GM19238 (cell line): ENCODE data around the gene CLCNKA.
"Not testable (repeated sequence)": the region's sequence is repeated elsewhere in the genome, so short reads cannot be mapped to it uniquely, and the experiment has no call there.

Experiments
- DNase-seq: peaks from one replicate; pipeline ENCODE4 v3.0.0; 2011; ENCODE audit warnings: low spot score; ENCODE audit not compliant: insufficient read length

The CLCNKA gene

DNA sequence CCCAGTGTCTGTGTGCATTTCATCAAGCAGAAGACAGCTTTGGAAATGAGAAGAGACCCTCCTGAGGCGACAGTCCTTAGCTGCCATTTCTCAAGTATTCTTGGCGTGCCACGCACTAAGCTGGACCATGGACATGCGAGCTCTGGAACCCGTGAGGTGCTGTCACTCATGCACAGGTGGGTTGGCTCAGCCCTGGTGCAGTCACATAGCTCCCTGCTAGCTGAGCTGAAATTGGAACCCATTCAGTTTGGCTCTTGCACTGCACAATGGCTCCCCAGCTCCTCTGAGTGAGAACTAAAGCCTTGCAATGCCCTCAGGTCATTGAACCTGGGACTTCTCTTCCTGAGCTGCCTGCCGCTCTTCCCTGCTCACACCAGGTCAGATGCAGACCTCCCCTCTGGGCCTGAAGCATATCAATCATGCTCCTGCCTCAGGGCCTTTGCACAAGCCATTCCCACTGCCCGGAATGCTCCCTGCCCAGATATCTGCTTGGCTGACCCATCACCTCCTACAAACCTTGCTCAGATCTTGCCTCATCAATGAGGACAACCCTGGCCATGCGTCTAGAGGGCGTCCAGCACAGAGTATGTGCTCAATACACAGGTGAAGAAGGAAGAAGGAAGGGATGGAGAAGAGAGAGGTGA is 24.1 kb upstream of the CLCNKA start:
- DNase-seq: no peak

DNA sequence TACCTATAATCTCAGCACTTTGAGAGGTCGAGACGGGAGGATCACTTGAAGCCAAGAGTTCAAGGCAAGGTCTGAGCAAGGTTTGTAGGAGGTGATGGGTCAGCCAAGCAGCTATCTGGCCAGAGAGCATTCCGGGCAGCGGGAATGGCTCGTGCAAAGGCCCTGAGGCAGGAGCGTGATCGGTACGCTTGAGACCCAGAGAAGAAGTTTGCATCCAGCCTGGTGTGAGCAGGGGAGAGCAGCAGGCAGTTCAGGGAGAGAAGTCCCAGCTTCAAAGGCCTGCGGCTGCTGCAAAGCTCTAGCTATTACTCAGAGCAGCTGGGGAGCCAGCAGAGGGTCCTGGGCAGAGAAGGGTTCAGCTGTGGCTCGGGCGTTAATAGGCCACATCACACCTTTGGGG is 22.9 kb upstream of the CLCNKA start:
- DNase-seq: no peak

DNA sequence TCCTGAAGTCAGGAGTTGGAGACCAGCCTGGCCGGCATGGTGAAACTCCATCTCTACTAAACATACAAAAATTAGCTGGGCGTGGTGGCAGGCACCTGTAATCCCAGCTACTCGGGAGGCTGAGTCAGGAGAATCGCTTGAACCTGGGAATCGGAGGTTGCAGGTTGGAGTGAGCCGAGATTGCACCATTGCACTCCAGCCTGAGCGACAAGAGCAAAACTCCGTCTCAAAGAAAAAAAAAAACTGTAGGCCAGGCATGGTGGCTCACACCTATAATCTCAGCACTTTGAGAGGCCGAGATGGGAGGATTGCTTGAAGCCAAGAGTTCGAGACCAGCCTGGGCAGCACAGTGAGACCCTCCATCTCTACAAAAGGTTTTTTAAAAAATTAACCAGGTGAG is 20.6 kb upstream of the CLCNKA start:
- DNase-seq: not testable (repeated sequence)

DNA sequence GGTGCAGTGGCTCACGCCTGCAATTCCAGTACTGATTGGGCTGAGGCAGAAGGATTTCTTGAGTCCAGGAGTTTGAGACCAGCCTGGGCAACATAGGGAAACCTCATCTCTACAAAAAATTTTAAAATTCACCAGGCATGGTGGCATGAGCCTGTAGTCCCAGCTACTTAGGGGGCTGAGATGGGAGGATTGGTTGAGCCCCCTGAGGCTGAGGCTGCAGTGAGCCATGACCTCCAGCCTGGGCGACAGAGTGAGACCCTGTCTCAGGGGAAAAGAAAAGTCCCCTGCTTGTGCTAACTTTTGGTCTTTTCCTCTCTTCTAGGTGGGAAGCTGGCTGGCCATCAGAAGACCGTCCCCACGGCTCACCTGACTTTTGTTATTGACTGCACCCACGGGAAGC is 16.2 kb upstream of the CLCNKA start:
- no peak for DNase-seq

DNA sequence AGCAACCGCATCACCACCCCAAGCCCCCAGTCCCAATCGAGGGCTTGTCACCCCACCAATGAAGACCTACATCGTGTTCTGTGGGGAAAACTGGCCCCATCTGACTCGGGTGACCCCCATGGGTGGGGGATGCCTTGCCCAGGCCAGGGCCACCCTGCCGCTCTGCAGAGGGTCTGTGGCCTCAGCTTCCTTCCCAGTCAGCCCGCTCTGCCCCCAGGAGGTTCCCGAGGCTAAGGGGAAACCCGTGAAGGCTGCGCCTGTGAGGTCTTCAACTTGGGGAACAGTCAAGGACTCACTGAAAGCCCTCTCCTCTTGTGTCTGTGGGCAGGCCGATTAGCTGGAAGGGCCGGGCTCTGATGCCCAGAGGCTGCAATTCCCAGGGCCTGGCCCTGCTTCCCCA is 15.8 kb upstream of the CLCNKA start:
- DNase-seq: no peak

DNA sequence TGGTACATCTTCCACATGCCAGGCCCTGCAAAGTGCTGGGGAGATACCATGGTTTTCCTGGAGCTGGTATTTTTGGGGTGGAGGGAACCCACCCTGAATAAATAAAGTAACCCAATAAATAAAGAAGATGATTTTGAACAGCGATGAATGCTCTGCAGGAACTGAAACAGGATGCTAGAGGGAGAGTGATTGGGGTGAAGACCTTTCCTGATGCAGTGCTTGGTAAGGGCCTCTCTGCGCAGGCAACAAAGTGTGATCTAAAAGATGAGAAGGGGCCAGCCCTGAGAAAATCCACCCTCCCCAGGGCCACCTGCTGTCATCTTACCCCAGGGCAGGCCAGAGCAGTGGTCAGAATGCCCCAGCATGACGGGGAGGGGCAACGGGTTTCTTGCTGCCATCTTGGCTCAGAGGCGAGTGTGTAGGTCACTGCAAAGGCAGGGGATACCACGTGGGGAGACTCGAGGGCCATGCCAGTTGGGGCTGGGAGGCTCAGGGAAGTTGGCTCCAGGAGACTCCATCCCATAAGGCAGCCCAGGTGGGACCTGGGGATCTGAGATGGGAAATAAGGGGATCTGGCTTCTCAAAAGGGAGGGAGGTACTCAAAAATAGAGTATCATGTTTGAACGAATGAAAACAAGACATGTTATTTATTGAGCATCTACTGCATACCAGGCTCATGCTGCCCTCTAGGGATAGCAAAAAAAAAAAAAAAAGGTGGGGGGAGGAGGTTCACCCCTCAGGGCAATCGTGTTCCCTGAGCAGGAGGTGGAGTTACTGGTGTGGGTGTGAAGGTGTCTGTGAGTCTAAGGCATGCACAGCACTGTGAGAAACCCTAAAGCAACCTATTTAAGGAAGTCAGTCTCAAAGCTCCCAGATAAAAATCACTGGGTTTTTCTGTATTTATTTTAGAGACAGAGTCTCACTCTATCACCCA is 15.0 kb upstream of the CLCNKA start:
- DNase-seq: no peak

DNA sequence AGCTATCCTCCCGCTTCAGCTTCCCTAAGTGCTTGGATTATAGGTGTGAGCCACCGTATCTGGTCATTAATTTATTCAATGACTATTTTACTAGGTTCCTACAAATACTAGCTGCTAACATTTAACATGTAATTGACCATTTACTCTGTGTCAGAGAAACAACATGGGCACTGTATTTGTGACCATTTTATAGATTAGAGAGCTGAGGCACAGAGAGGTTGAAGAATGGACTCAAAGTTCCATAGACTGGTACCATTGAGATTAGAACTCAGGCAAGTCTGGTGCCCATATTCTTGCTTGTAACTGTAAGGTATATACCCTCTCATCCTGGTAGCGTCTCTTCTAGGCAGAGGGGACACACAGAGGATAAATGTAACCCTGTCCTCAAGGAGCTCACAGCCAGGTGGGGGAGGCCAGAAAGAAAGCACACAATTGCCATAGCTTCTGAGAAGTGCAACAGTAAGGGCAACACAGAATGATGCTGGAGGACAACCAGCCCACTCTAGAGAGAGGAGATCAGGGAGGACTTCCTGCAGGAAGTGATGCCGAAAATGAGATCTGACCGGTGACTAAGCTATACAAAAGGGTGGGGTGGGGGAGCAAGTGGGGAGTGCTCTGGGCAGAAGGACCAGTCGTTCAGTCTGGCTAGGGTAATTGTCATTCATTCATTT is 14.0 kb upstream of the CLCNKA start:
- no peak for DNase-seq

DNA sequence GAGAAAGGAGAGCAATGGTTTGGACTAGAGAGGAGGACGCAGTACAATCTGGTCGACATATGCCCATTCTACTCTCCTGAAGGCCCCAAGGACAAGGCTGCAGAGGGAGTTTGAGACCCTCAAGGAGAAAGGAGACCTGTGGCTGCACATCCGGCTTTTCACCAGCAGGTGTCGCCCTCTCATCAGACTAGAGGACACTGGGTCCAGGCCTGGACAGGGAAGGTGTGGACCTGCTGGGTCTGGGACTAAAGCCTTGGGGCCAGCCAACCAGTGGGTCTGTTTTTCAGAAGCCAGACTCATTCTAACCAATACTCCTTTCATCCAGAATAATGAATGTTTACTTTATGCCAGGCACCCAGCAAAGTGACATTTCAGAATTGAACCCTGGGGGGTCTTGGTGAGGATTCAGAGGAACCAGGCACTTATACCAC is 12.8 kb upstream of the CLCNKA start:
- DNase-seq: peak; percentile 60

DNA sequence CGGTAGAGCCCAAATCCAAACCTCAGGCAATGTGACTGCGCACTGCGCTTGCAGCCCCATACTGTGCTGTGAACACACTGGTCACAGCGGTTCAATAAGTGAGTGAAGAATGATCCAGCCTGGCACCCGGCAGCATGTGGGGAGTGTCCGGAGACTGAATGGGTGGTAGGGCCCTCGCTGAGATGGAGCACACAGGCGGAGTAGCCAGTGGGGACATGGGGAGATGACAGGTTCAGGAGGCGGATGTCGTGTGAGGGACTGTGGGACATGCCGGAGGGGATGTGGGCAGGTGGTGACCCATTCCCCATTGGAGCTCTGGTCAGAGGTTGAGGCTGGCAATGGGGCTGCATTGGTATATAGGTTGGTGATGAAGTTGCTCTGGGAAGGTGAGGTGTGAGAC is 12.2 kb upstream of the CLCNKA start:
- DNase-seq: no peak

DNA sequence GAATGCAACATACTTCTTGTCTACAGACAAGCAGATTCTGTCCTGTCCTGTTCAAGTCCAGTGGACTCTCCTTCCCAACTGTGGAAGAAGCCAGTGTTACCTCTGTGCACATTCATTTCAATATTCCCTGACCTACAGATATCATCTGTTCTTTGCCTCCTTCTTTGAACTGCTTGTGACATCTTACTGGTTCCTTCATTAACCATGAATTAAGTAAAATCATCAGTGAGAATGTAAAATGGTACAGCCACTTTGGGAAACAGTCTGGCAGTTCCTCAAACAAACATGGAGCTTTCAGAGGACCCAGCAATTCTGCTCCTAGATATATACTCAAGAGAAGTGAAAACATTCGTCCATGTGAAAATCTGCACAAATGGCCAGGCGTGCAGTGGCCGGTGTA is 11.0 kb upstream of the CLCNKA start:
- DNase-seq: no peak

DNA sequence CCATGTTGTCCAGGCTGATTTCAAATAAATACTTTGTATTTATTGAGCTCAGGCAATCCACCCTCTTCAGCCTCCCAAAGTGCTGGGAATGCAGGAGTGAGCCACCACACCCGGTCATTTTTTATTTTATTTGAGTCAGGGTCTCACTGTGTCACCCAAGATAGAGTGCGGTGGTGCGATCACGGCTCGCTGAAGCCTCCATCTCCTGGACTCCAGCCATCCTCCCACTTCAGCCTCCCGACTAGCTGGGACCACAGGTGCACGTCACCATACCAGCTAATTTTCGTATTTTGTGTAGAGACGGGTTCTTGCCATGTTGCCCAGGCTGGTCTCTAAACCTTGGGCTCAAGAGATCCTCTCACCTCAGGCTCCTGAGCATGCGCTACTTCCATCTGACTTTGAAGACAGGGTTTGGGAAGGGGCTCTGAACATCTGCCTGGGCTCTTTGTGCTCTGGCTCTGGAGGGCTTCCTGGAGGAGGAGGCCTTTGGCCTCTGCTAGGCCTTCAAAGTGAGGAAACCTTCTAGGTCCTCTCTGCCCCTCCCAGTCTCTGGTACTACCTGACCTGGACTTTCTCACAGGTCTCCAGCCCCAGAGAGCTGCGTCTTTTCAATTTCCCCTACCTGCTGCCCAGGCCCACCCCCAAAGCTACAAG is 9.8 kb upstream of the CLCNKA start:
- no peak for DNase-seq

DNA sequence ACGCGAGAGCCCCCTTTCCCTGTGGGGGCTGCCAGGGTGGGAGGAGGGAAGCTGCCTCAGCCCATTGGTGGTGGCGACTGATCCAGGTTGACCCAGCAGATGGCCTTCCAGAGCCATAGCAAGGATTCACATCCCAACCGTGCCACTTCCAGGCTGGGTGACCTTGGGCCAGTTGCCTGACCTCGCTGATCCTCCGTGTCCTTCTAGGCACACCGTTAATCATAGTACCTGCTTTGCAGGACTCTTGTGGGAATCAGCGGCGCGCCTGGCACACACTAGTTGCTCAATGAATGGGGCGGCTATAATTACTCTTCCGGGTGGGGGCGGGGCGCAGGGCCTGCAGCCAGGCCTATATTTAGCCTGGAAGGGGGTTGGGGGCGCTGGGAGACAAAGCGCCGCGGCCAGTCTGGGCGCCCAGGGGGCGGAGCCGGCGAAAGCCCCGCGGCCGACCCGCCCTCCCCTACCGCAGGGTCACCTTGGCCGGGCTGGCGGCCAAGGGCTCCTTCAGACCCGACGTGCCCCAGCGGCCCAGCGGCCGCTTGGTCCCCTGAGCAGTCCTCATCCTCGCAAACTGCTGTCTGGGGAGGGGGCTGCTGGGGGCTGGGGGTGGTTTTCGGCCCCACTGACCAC is 9.1 kb upstream of the CLCNKA start:
- no peak for DNase-seq

DNA sequence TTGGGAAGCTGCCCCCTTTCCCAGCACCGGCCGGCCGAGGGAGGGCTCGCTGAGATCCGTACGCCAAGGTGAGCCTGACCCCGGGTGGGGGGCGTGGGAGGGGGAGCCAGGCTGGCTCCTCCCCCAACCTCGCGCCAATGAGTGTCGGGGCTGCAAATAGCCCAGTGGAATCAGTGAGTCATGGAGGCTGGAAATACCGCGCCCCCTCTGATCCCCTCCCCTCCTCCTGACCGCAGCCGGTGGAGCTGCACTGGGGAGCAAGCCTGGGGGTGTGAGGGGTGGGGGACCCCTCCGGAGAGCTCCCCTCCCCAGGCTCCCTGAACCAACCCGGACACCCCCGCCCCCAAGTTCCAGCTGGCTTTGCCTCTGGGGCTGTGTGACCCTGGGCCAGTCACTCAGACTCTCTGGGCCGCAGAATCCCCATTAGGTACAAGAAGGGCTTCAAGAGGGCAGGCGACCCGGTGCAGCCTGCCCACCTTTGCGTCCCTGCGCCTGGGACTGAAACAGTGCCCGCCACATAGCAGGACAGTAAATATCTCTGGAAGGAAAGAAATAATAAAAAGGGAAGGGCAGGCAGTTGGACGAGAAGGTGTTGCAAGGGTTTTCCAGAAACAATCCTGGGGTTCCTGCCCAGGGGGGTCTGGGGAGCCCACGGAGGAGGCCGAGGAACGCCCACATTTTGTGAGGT is 8.5 kb upstream of the CLCNKA start:
- no peak for DNase-seq

DNA sequence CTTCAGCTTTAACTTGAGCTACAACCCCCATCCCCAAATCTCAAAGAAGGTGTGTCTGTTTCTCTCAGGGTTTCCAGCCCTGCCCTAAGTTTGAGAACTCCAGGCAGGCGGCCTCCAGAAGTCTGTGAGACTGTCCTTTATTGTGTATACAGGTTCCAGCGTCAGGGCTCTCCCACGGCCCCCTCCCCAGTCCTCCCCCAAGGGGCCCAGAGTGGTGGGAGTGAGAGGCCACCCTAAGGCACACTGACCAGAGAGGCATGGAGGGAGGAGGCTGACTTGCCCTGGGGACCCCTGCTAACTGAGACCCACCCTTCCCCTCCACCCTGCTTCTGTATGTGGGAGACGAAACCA is 8.0 kb upstream of the CLCNKA start:
- no peak for DNase-seq

DNA sequence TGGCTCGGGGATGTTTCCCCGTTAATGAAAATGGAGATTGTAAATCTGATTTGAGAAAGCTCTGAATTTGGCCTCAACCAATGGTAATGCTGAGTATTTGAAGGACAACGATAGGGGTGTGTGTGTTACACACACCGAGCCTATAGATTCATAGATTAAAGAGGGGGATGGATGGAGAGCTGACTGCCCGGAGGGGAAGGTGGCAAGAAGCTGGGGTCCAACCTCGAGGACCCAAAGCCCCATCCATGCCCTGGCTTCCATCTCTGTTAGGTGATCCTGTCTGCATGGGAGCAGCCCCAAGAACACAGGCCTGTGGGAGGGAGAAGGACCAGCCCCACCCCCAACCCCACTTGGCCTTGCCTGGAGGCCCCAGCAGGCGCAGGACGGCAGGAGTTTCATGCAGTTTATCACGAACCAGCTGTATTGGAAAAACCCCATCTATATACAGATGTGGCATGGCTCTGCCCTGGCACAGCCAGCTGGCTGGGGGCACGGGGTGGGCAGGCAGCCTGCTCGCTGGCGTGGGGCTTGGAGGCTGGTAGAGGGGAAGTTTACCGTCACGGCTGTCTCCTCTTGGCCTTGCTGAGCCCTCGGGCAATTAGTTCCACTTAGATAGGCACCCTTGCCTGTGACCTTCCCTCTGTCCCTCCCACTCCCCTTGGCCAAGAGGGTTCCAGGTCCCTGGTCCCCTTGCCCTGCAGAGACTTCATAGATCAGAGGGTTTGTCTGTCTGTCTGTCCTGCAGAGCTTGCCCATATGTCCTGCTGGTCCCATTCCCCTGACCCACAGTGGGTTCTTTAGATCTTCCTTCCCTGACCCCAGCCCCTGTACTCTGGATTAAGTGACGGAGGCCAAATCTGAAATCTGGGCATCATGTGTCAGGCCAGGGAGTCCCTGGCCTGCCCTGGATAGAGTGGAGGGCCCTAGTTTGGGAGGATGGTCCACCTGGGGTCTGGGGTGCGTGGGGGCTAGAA is 7.0 kb upstream of the CLCNKA start:
- no peak for DNase-seq

DNA sequence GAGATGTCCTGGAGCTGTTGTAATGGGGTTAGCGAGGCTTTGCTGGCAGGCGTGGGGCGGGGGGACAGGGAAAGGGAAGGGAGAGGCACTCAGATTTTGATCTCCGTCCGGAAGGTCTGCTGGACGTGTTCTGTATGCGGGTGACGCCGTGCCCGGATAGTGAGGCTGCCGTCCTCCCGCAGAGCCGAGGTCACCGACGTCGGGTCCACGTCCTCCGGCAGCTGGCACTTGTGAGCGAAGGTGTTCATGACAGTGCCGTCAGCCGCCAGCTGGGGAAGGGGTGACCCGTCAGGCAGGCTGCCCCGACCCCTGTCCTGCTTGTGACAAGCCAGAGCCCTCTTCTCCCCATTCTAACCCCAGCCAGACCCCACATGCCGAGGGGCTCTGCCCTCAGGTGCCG is 6.3 kb upstream of the CLCNKA start:
- DNase-seq: no peak

DNA sequence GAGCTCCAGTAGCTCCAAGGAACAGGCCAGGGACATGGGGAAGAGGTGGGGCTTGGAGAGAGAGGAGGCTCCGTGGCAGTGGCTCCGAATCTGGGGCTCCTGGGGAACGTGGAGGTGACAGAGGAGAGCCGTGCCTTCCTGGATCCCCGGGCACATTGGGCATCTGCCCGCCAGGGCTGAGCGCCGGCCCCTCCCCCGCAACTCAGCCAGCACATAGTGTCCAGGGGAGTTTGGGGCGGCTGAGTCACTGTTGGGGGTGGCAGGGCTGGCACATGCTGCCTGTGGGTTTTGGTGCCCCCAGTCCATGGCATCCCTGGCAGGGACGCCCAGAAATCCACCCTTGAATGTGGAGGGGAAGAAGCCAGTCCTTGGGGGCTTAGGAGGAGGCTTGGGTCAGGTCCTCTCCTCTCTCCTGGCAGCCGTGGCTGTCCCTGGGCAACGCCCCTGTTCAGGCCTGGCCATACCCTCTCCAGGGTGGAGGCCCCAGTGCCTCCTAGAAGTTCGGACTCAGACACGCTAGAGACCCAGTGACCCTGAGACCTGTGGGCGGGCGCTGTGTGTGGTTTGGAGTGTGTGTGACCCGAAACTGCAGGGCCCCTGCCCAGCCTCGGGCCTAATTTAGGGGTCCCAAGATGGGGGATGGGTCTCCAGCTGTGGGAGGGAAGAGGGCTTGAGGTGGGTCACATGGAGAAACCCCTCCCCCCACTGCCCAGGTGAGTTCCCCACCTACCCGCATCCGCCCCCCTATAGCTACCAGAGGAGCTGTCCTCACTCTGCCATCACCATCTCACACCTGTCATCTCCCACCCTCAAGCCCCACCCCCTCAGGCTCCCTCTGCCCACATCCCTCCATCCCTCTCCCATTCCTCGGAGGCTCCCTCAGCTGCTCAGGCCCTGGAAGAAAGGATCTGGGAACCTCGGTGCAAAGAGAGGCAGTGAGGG is 5.6 kb upstream of the CLCNKA start:
- DNase-seq: no peak

DNA sequence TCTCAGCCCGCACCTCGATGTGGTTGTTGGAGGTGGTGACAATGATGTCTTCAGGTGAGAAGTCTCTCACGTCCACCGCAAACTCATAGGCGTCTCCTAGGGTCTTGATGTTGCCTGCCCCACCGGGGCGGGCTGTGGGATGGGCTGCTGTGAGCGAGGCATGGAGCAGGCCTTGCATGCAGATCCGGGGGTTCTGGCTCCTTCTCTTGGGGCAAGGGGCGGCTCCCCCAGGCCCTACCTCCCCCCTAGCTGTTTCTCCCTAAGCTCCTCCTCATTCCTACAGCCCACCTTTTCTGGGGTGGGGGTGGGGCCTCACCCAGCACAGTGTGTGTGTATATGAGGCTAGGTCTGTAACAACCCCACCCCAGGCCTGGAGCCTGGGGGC is 4.8 kb upstream of the CLCNKA start:
- no peak for DNase-seq
